ENCODE measurements around the gene SPAG17.

DNA sequence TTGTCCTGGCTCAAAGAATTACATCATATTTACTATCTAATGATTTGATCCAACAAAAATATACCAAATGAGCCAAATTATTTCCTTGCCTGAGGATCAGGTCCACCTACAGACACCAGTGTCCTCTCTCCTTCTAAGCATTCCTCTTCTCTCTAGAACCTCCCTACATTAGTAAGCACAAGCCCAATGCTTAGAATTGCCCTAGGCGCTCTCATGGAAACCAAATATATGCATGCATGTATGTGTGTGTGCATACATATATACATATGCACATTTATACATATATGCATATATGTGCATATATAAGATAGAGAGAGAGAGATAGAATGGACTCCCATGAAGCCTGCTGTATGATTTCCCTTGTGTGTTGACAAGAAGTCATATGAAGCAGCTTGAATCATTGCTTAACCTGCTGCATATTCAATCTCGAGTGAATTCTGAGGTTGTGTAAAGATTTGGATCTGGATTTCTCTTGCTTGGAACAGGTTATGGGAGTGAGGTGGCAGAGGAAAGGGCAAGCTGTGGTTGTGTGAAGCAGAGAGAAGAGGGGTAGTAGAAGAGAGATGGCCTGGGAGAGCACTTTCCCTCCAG, 66.1 kb downstream of the SPAG17 start:
- TF ChIP-seq EZH2 (IDR thresholded peaks at IDR 0.05; ENCODE audit: insufficient read depth, low read length) = no peak
- TF ChIP-seq, protein P1, sequence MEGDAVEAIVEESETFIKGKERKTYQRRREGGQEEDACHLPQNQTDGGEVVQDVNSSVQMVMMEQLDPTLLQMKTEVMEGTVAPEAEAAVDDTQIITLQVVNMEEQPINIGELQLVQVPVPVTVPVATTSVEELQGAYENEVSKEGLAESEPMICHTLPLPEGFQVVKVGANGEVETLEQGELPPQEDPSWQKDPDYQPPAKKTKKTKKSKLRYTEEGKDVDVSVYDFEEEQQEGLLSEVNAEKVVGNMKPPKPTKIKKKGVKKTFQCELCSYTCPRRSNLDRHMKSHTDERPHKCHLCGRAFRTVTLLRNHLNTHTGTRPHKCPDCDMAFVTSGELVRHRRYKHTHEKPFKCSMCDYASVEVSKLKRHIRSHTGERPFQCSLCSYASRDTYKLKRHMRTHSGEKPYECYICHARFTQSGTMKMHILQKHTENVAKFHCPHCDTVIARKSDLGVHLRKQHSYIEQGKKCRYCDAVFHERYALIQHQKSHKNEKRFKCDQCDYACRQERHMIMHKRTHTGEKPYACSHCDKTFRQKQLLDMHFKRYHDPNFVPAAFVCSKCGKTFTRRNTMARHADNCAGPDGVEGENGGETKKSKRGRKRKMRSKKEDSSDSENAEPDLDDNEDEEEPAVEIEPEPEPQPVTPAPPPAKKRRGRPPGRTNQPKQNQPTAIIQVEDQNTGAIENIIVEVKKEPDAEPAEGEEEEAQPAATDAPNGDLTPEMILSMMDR (IDR thresholded peaks at IDR 0.05; ENCODE audit: insufficient read depth, low read depth, low read length) = no peak

Data from astrocyte (in vitro differentiated cells and primary cell).